ENCODE results near the gene KEAP1. TPM values are rescaled to one million over a fixed set of nuclear protein-coding genes. Genes with fewer than 3 reads are reported as not detected.

The KEAP1 gene
- total RNA-seq: 53.6 and 78.1 TPM in 2 replicates

DNA sequence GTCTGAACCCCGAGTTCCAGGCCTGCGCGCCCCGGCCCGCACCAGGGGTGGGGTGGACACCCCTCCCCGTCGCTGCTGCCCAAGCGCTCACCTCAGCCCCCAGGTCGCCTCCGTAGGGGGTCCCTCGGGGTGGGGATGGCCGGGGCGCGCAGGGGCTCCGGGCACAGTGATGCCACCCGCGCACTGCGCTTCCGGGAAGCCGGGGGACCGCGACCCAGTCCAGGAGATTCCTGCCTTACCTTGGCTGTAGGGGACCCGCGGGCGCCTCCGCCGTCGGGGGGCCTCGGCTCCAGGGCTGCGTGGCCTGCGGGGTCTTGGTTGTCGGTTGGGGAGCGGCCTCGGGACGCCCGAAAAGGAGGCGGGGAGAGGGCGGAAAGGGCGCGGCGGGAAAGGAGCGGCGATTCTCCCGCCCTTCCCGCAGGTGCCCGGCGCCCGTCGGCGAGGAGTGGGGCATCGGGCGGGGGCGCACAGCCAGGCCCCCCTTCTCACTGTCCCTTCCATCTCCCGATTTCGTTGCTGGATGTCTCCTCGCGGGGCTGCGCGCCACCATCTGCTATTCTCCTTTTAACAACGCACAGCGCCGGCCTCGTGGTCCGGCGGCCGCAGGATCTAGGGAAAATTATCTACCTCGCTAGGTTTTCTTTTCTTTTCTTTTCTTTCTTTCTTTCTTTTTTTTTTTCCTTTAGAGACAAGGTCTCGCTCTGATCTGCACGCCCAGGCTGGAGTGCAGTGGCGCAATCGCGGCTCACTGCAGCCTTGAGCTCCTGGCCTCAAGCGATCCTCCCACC is at the start of gene KEAP1:
Gene KEAP1, minus strand, starts transcription at position 355 of the 788 bp plus-strand sequence. CDS start 3,323 bp downstream, outside the sequence.

DNA sequence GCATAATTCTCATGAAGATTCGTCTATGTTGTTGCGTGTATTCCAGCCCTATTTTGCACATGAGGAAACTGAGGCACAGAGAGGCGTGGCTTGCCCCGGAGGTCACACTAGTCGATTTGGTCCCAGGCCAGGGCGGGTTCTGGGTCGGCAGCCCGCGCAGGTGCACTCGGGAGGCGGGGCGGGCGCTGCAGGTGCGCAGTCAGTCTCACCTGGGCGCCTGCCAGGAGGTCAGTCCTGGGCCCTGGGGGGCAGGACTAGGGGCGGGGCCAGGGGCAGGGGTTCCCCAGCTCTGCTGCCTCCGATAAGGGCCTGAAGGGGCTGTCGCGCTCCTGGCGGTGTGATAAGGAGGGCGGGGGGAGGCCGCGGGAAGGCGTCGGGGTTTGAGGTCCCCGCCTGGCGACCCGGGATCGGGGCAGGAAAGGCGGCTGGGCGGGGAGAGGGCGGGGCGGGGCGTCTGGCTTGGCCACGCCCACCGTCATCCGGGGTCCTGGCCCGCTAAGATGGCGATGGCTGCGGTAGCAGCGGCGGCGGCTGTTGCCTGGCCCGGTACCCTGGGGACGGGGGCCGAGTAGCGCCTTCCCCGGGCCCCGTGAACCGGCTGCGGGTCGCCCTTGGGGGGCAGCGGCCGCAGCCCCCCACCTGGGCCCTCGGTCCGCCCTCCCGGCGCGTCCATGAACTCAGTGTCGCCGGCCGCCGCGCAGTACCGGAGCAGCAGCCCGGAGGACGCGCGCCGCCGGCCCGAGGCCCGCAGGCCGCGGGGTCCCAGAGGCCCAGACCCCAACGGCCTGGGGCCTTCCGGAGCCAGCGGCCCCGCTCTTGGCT is 40.5 kb upstream of the KEAP1 start, which contains the start of gene ATG4D:
Gene ATG4D, plus strand, starts transcription at position 485 of the 822 bp plus-strand sequence. Its CDS starts 187 bp downstream, at position 672.

DNA sequence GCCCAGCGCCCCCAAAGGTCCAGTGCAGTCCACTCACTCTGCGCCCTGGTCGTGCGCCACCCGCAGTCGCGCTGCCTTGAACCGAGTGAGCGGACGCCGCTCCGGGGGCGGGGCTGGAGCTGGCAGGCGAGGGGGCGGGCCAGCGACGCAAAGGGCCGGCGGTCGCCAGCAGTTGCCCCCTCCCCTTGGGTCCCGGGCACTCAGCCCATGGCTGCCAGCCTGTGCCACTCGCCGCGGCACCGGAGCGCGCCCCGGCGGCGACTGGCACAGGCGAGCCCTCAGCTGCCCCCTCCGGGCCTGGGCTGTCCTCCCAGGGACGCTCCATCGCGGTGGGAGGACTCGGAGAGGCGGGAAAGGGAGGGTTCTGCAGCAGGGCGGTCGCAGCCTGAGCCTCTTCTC is 14.2 kb upstream of the KEAP1 start, which contains the start of gene S1PR5:
Gene S1PR5, minus strand, starts transcription at position 87 of the 399 bp plus-strand sequence. CDS start 2,436 bp downstream, outside the sequence.

Other genes with a start within 250 kb of the KEAP1 start
- 43.5 and 55.2 TPM in 2 replicates for gene ICAM1, start 232.2 kb downstream of the KEAP1 start, total RNA-seq
- gene ICAM4, start 216.4 kb downstream of the KEAP1 start, total RNA-seq: 0.60 and 4.1 TPM in 2 replicates
- gene ICAM5, start 213.4 kb downstream of the KEAP1 start, total RNA-seq: 2.6 and 4.2 TPM in 2 replicates
- 1.5 and 3.0 TPM in 2 replicates for gene ZGLP1, start 193.5 kb downstream of the KEAP1 start, total RNA-seq
- 20.1 and 26.8 TPM in 2 replicates for gene FDX2, start 187.3 kb downstream of the KEAP1 start, total RNA-seq
- 20.7 and 32.5 TPM in 2 replicates for gene RAVER1, start 169.8 kb downstream of the KEAP1 start, total RNA-seq
- gene ICAM3, start 163.7 kb downstream of the KEAP1 start, total RNA-seq: 6.8 and 7.8 TPM in 2 replicates
- gene TYK2, start 122.8 kb downstream of the KEAP1 start, total RNA-seq: 68.0 and 74.8 TPM in 2 replicates
- gene CDC37, start 99.8 kb downstream of the KEAP1 start, total RNA-seq: 157 and 169 TPM in 2 replicates
- gene PDE4A, start 82.8 kb downstream of the KEAP1 start, total RNA-seq: 5.4 and 15.4 TPM in 2 replicates
- gene S1PR5, start 14.1 kb upstream of the KEAP1 start, total RNA-seq: 1.1 and 5.4 TPM in 2 replicates
- gene ATG4D, start 40.5 kb upstream of the KEAP1 start, total RNA-seq: 15.8 and 28.4 TPM in 2 replicates
- gene KRI1, start 62.7 kb upstream of the KEAP1 start, total RNA-seq: 11.3 and 14.1 TPM in 2 replicates
- 2.3 and 5.7 TPM in 2 replicates for gene CDKN2D, start 65.6 kb upstream of the KEAP1 start, total RNA-seq
- 2.3 TPM in 1 of 2 replicates, not detected in the other for gene AP1M2, start 84.0 kb upstream of the KEAP1 start, total RNA-seq
- 57.5 and 91.6 TPM in 2 replicates for gene SLC44A2, start 122.2 kb upstream of the KEAP1 start, total RNA-seq
- gene ILF3, start 151.0 kb upstream of the KEAP1 start, total RNA-seq: 53.7 and 53.8 TPM in 2 replicates
- gene QTRT1, start 198.1 kb upstream of the KEAP1 start, total RNA-seq: 24.7 and 35.3 TPM in 2 replicates
- 54.1 and 75.5 TPM in 2 replicates for gene DNM2, start 214.7 kb upstream of the KEAP1 start, total RNA-seq

Measured in pericardium fibroblast (primary cell).